SU-DHL-6 (cell line): ENCODE results near the gene EDA2R.

Experiments used
- CTCF ChIP-seq: fragments of 200-600 bp; sonication (generic); IDR thresholded peaks from one replicate; pipeline ENCODE4 v1.5.1; 2017; ENCODE audit warnings: antibody characterized with exemption, mild to moderate bottlenecking, low read length, moderate library complexity; ENCODE audit not compliant: insufficient read depth, poor library complexity, severe bottlenecking
- EZH2phosphoT487 ChIP-seq: fragments of 200-600 bp; sonication (generic), shearing (Covaris generic); conservative IDR thresholded peaks from 2 replicates; pipeline ENCODE4 v1.6.1; 2018; ENCODE audit warnings: mild to moderate bottlenecking, antibody characterized with exemption, low read length, moderate library complexity, mixed read lengths

- TF ChIP-seq CTCF (no peak), EZH2phosphoT487 (no peak)
Observed at GRCh38 chrX:66553973-66554372, 84.9 kb downstream of the EDA2R start.
